ENCODE measurements around the gene EPX.

Gene EPX

GRCh38 chr17:58229384-58229783 is 36.9 kb downstream of the EPX start:
- Histone ChIP-seq H3K27ac (no peak overlapping the region), H3K4me2 (no peak overlapping the region), H3K4me1 (peaks cover 23 to 44% (median 35%) of the 10 kb centered on the region in 10 experiments), H3K9me3 (replicated peaks in 1 of 11) (no peaks in the 10 kb centered on the region; a peak in 1 of 22 replicates), H3K4me3 (no peak overlapping the region), H3K36me3 (no peaks in the 10 kb centered on the region), H4K20me1 (no peaks in the 10 kb centered on the region; a peak in 1 of 22 replicates), H3K9ac (no peak overlapping the region), H3K27me3 (no peaks in the 10 kb centered on the region)
- TF ChIP-seq Cebpa-rat (IDR thresholded peaks at IDR 0.05) = no peak

GRCh38 chr17:58229881-58230280 is 37.4 kb downstream of the EPX start:
- H3K27me3 ChIP-seq = no peaks in the 10 kb centered on the region
- no peak overlapping the region for H3K4me3 ChIP-seq
- no peak overlapping the region for H3K4me2 ChIP-seq
- H3K9me3 ChIP-seq (replicated peaks in 1 of 11) = no peaks in the 10 kb centered on the region; a peak in 1 of 22 replicates
- H3K36me3 ChIP-seq = no peaks in the 10 kb centered on the region
- TF ChIP-seq Cebpa-rat (IDR thresholded peaks at IDR 0.05) = no peak
- H3K27ac ChIP-seq = no peak overlapping the region
- H3K9ac ChIP-seq = no peak overlapping the region
- peaks cover 23 to 41% (median 31%) of the 10 kb centered on the region in 10 experiments for H3K4me1 ChIP-seq
- no peaks in the 10 kb centered on the region; a peak in 1 of 22 replicates for H4K20me1 ChIP-seq

- Histone ChIP-seq H3K9me3 (replicated peaks in 1 of 11) (no peaks in the 10 kb centered on the region; a peak in 1 of 22 replicates), H3K27me3 (no peaks in the 10 kb centered on the region), H3K4me2 (peak overlapping the region; percentile 60 to 89 (median 81)), H3K36me3 (no peaks in the 10 kb centered on the region), H3K27ac (peak overlapping the region in 4 of 11 experiments; percentile 7 to 71 (median 53); a peak in 5 of 22 replicates), H3K9ac (no peak overlapping the region; a peak in 1 of 22 replicates), H3K4me1 (peaks cover 23 to 41% (median 31%) of the 10 kb centered on the region in 10 experiments), H4K20me1 (no peaks in the 10 kb centered on the region; a peak in 1 of 22 replicates), H3K4me3 (no peak overlapping the region)
- no peak for TF ChIP-seq Cebpa-rat (IDR thresholded peaks at IDR 0.05)
Observed at GRCh38 chr17:58231641-58232040, 39.1 kb downstream of the EPX start.

- H3K27me3 ChIP-seq = no peaks in the 10 kb centered on the region
Observed at GRCh38 chr17:58232707-58233156, 40.2 kb downstream of the EPX start.

GRCh38 chr17:58233543-58233942 is 41.0 kb downstream of the EPX start:
- no peaks in the 10 kb centered on the region for H3K27me3 ChIP-seq
- H4K20me1 ChIP-seq = no peaks in the 10 kb centered on the region; a peak in 1 of 22 replicates
- no peak for TF ChIP-seq Cebpa-rat (IDR thresholded peaks at IDR 0.05)
- H3K36me3 ChIP-seq = no peaks in the 10 kb centered on the region
- no peak overlapping the region for H3K9ac ChIP-seq
- H3K4me2 ChIP-seq = peak overlapping the region; percentile 17 to 89 (median 70); a peak in 16 of 22 replicates
- H3K4me1 ChIP-seq = peaks cover 23 to 41% (median 31%) of the 10 kb centered on the region in 10 experiments
- H3K4me3 ChIP-seq = no peak overlapping the region
- no peaks in the 10 kb centered on the region for H3K9me3 ChIP-seq (replicated peaks in 1 of 11)
- H3K27ac ChIP-seq = peak overlapping the region in 5 of 11 experiments; percentile 26 to 71 (median 59); a peak in 7 of 22 replicates

More at GRCh38 chr17:58232707-58233156, 40.2 kb downstream of the EPX start:
- TF ChIP-seq Cebpa-rat (IDR thresholded peaks at IDR 0.05) = no peak
- peak overlapping the region in 6 of 10 experiments; percentile 2 to 47 (median 26); a peak in 9 of 20 replicates for H3K4me3 ChIP-seq
- no peaks in the 10 kb centered on the region; a peak in 1 of 22 replicates for H3K9me3 ChIP-seq (replicated peaks in 1 of 11)
- H3K9ac ChIP-seq = peak overlapping the region in 7 of 11 experiments; percentile 5 to 59 (median 56); a peak in 11 of 22 replicates
- H3K4me1 ChIP-seq = peaks cover 23 to 41% (median 31%) of the 10 kb centered on the region in 10 experiments
- no peaks in the 10 kb centered on the region; a peak in 1 of 22 replicates for H4K20me1 ChIP-seq
- H3K4me2 ChIP-seq = peak overlapping the region; percentile 60 to 89 (median 81)
- H3K36me3 ChIP-seq = no peaks in the 10 kb centered on the region
- peak overlapping the region in 10 of 11 experiments; percentile 7 to 71 (median 58); a peak in 19 of 22 replicates for H3K27ac ChIP-seq

GRCh38 chr17:58234512-58234911 is 42.0 kb downstream of the EPX start:
- Histone ChIP-seq H3K4me1 (peaks cover 23 to 41% (median 31%) of the 10 kb centered on the region in 10 experiments), H3K9ac (no peak overlapping the region), H3K4me3 (no peak overlapping the region), H4K20me1 (no peaks in the 10 kb centered on the region; a peak in 1 of 22 replicates), H3K36me3 (no peaks in the 10 kb centered on the region), H3K4me2 (peak overlapping the region in 1 of 11 experiments; percentile 89; a peak in 1 of 22 replicates), H3K27me3 (no peaks in the 10 kb centered on the region), H3K27ac (no peak overlapping the region), H3K9me3 (replicated peaks in 1 of 11) (no peaks in the 10 kb centered on the region)
- no peak for TF ChIP-seq Cebpa-rat (IDR thresholded peaks at IDR 0.05)

- Histone ChIP-seq H4K20me1 (no peaks in the 10 kb centered on the region; a peak in 1 of 22 replicates), H3K4me2 (no peak overlapping the region), H3K27me3 (no peaks in the 10 kb centered on the region), H3K4me1 (peaks cover 23 to 40% (median 31%) of the 10 kb centered on the region in 10 experiments), H3K9me3 (replicated peaks in 1 of 11) (no peaks in the 10 kb centered on the region), H3K9ac (no peak overlapping the region), H3K27ac (no peak overlapping the region), H3K4me3 (no peak overlapping the region), H3K36me3 (no peaks in the 10 kb centered on the region)
- no peak for TF ChIP-seq Cebpa-rat (IDR thresholded peaks at IDR 0.05)
Observed at GRCh38 chr17:58235821-58236220, 43.3 kb downstream of the EPX start.

- H3K9me3 ChIP-seq (replicated peaks in 1 of 11) = no peaks in the 10 kb centered on the region
Observed at GRCh38 chr17:58236394-58236793, 43.9 kb downstream of the EPX start.

GRCh38 chr17:58238147-58238634 is 45.7 kb downstream of the EPX start, which contains the start of gene LPO:
LPO (plus strand) TSS chr17:58238584; CDS start chr17:58242980, 4,396 bp downstream.
- no peaks in the 10 kb centered on the region for H4K20me1 ChIP-seq
- no peak within 1 kb of the TSS for H3K27ac ChIP-seq
- H3K9me3 ChIP-seq (replicated peaks in 1 of 11) = no peaks in the 10 kb centered on the region
- TF ChIP-seq Cebpa-rat (IDR thresholded peaks at IDR 0.05) = no peak
- peaks cover 11 to 31% (median 20%) of the 10 kb centered on the region in 10 experiments for H3K4me1 ChIP-seq
- no peak within 1 kb of the TSS for H3K9ac ChIP-seq
- no peaks in the 10 kb centered on the region for H3K27me3 ChIP-seq
- H3K4me2 ChIP-seq = no peak within 1 kb of the TSS
- H3K36me3 ChIP-seq = no peaks in the 10 kb centered on the region
- no peak within 1 kb of the TSS for H3K4me3 ChIP-seq

More at GRCh38 chr17:58236394-58236793, 43.9 kb downstream of the EPX start:
- Histone ChIP-seq H3K4me1 (peaks cover 23 to 34% (median 27%) of the 10 kb centered on the region in 10 experiments), H3K4me3 (no peak overlapping the region), H4K20me1 (no peaks in the 10 kb centered on the region; a peak in 1 of 22 replicates), H3K27me3 (no peaks in the 10 kb centered on the region), H3K36me3 (no peaks in the 10 kb centered on the region), H3K27ac (no peak overlapping the region), H3K9ac (no peak overlapping the region), H3K4me2 (no peak overlapping the region)
- TF ChIP-seq Cebpa-rat (IDR thresholded peaks at IDR 0.05) = no peak
